Type B pancreatic cell (in vitro differentiated cells): ENCODE measurements around the gene TAAR9. TPM values are rescaled to one million over a fixed set of nuclear protein-coding genes. Genes with fewer than 3 reads are reported as not detected.

Source experiments
- DNase-seq: peaks from one replicate; pipeline ENCODE4 v3.0.0; 2021; ENCODE audit warnings: mixed read lengths; ENCODE audit not compliant: unreplicated experiment; ENCODE audit errors: extremely low spot score
- H3K27ac Mint-ChIP-seq: 2 replicates; pipeline ENCODE4 v1.8.0; 2021; ENCODE audit warnings: mild to moderate bottlenecking, mixed read lengths
- H3K27me3 Mint-ChIP-seq: 2 replicates; pipeline ENCODE4 v1.8.0; 2021; ENCODE audit warnings: mixed read lengths
- H3K36me3 Mint-ChIP-seq: 2 replicates; pipeline ENCODE4 v1.8.0; 2021; ENCODE audit warnings: mixed read lengths
- H3K4me1 Mint-ChIP-seq: one replicate; pipeline ENCODE4 v1.8.0; 2021; ENCODE audit warnings: mixed read lengths; ENCODE audit not compliant: unreplicated experiment
- H3K4me3 Mint-ChIP-seq: 2 replicates; pipeline ENCODE4 v1.8.0; 2021; ENCODE audit warnings: mild to moderate bottlenecking, mixed read lengths
- H3K9me3 Mint-ChIP-seq: 2 replicates; pipeline ENCODE4 v1.8.0; 2021; ENCODE audit warnings: mixed read lengths
- CTCF ChIP-seq: fragments of 200-600 bp; sonication (generic); conservative IDR thresholded peaks from 2 replicates; pipeline ENCODE4 v1.5.0; 2021; ENCODE audit warnings: antibody characterized with exemption, mild to moderate bottlenecking
- total RNA-seq: library from RNA; stranded (reverse); gene quantifications from 2 replicates; pipeline ENCODE4 v1.2.1, GENCODE V29; 2021; ENCODE audit warnings: low replicate concordance

The TAAR9 gene
- total RNA-seq, 1 donor from 2014 or later: not detected

DNA sequence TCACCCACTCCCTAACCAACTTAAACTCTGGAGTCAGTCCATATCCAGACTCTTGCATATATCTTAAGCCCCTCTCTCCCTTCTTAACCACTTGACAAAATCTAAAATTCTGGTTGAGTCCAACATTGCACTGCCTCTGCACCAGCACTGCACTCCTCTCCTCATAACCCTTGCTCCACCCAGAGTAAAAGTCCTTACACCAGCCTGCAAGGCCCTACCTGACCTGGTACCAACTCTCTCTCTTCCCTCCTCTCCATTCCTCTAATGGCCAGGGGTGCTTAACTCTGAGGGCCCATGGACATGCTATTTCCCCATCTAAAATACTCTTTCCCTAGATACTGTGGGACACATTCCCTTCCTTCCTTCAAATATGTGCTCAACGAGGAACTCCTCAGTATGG is 46.2 kb upstream of the TAAR9 start:
- no peak overlapping the region for H3K4me3 Mint-ChIP-seq
- TF ChIP-seq CTCF: no peak
- H3K9me3 Mint-ChIP-seq: peaks cover 5% of the 10 kb centered on the region
- no peak for DNase-seq
- H3K4me1 Mint-ChIP-seq: no peaks in the 10 kb centered on the region
- H3K27me3 Mint-ChIP-seq: no peaks in the 10 kb centered on the region
- H3K27ac Mint-ChIP-seq: no peak overlapping the region
- peaks cover 24% of the 10 kb centered on the region for H3K36me3 Mint-ChIP-seq

GRCh38 chr6:132494954-132495353 is 43.1 kb upstream of the TAAR9 start:
- no peak for DNase-seq
- TF ChIP-seq CTCF: no peak
- Mint-ChIP-seq H3K27ac (no peak overlapping the region), H3K4me1 (peaks cover 6% of the 10 kb centered on the region), H3K36me3 (peaks cover 33% of the 10 kb centered on the region), H3K4me3 (no peak overlapping the region), H3K9me3 (peaks cover 5% of the 10 kb centered on the region), H3K27me3 (no peaks in the 10 kb centered on the region)

GRCh38 chr6:132495604-132496079 is 42.4 kb upstream of the TAAR9 start:
- peaks cover 5% of the 10 kb centered on the region for H3K9me3 Mint-ChIP-seq
- TF ChIP-seq CTCF: no peak
- no peak overlapping the region for H3K4me3 Mint-ChIP-seq
- no peak for DNase-seq
- peaks cover 6% of the 10 kb centered on the region for H3K4me1 Mint-ChIP-seq
- no peaks in the 10 kb centered on the region for H3K27me3 Mint-ChIP-seq
- H3K36me3 Mint-ChIP-seq: peaks cover 38% of the 10 kb centered on the region
- no peak overlapping the region for H3K27ac Mint-ChIP-seq

GRCh38 chr6:132496519-132497180 is 41.4 kb upstream of the TAAR9 start:
- Mint-ChIP-seq H3K36me3 (peaks cover 44% of the 10 kb centered on the region), H3K4me3 (no peak overlapping the region), H3K27me3 (no peaks in the 10 kb centered on the region), H3K4me1 (peaks cover 6% of the 10 kb centered on the region), H3K9me3 (peaks cover 5% of the 10 kb centered on the region), H3K27ac (no peak overlapping the region)
- no peak for TF ChIP-seq CTCF
- no peak for DNase-seq

DNA sequence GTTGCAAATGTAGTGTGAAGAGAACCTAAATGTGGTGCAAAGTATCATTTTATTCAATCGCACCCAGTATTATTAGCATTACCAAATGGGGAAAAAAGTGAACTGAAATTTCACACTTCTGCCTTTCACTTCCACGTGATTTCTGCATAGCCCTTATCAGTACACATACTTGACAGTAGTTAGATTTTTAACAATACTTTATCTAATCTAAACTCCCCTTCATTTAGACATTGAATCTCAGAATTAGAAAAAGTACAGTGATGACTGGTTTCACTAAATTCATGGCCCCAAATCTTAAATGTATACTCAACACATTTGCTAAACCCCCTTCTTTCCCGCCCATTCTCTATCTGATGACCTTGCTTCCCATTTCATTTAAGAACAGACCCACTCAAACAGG is 39.4 kb upstream of the TAAR9 start:
- Mint-ChIP-seq H3K36me3 (peaks cover 36% of the 10 kb centered on the region), H3K27me3 (no peaks in the 10 kb centered on the region), H3K27ac (no peak overlapping the region), H3K9me3 (peaks cover 5% of the 10 kb centered on the region), H3K4me1 (peaks cover 6% of the 10 kb centered on the region), H3K4me3 (no peak overlapping the region)
- no peak for DNase-seq
- no peak for TF ChIP-seq CTCF

DNA sequence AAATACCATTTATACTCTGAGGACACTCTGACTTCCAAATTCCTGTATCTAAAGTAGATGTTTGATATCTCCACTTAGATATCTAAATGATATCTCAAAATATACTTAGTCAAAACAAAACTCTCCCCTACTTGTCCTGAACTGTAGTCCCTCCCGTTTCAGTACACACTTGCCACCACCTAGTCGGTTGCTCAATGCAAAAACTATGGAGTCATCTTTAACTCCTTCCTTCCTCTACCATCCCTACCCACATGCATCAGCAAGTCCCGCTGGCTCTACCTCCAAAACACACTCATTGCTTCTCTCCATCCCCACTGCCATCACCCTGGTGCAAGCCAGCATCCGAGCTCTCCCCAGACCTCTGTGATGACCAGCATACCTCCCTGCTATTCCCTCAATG is 38.3 kb upstream of the TAAR9 start:
- no peak for TF ChIP-seq CTCF
- no peak overlapping the region for H3K4me3 Mint-ChIP-seq
- H3K27me3 Mint-ChIP-seq: no peaks in the 10 kb centered on the region
- H3K9me3 Mint-ChIP-seq: no peaks in the 10 kb centered on the region
- no peak for DNase-seq
- peaks cover 30% of the 10 kb centered on the region for H3K36me3 Mint-ChIP-seq
- H3K4me1 Mint-ChIP-seq: peaks cover 11% of the 10 kb centered on the region
- no peak overlapping the region for H3K27ac Mint-ChIP-seq
